GM12878 (cell line): ENCODE results near the gene OTULINL. TPM values are rescaled to one million over a fixed set of nuclear protein-coding genes. Genes with fewer than 3 reads are reported as not detected.

Experiments used
- ATAC-seq: fragments of 200-7000 bp; cut with Tn5 transposase; 3 replicates; pipeline ENCODE4 v1.9.1; 2020; ENCODE audit warnings: mild to moderate bottlenecking, moderate library complexity
- BruUV-seq: library from RNA; stranded (reverse); fragments of 400-500 nt; replicated peaks from 2 replicates; lab custom pipeline; 2021; lab: Mats Ljungman, UMichigan
- CTCF ChIA-PET: fragments of 300-600 bp; sonication (Branson Sonifier 250); formaldehyde crosslinking; extraction: SDS; loops from one replicate; lab custom pipeline; 2021; ENCODE audit warnings: inconsistent platforms; lab: Yijun Ruan, JAX
- POLR2A ChIA-PET: fragments of 350-600 bp; formaldehyde crosslinking; extraction: SDS; loops from one replicate; lab custom pipeline; 2021; ENCODE audit warnings: inconsistent platforms; lab: Charles Lee
- RAD21 ChIA-PET: fragments of 300-600 bp; sonication (Branson Sonifier 250); formaldehyde crosslinking; loops from one replicate; lab custom pipeline; 2023; ENCODE audit warnings: antibody characterized with exemption; ENCODE audit not compliant: unreplicated experiment; lab: Charles Lee
- SMC1A ChIA-PET: fragments of 300-600 bp; sonication (Branson Sonifier 250); formaldehyde crosslinking; loops from one replicate; lab custom pipeline; 2023; ENCODE audit not compliant: unreplicated experiment, uncharacterized antibody; lab: Charles Lee
- DNase-seq: peaks from one replicate; pipeline ENCODE4 v3.0.0-alpha.2; 2011; ENCODE audit warnings: low read depth, low spot score
- FAIRE-seq: peaks from 3 replicates; lab custom pipeline; 2011; peaks lifted over from hg19 to GRCh38; lab: Jason Lieb, UNC
- H2AFZ ChIP-seq: 2 replicates; pipeline ENCODE4 v1.6.0; 2011; ENCODE audit warnings: low read depth, low read length, control low read depth; ENCODE audit not compliant: control insufficient read depth
- H3K27ac ChIP-seq: 2 replicates; pipeline ENCODE4 v1.5.1; 2011; ENCODE audit warnings: control low read depth; ENCODE audit not compliant: control insufficient read depth, insufficient read depth
- H3K27me3 ChIP-seq, 2 experiments: replicated peaks in 1 of 2; 2 replicates each; pipeline versions ENCODE4 v1.6.0 to v1.6.1; 2011; ENCODE audit warnings: low read length in 1 of 2; ENCODE audit not compliant: control insufficient read depth in 2 of 2, insufficient read depth in 2 of 2
- H3K36me3 ChIP-seq, 2 experiments: 2 replicates each; pipeline ENCODE4 v1.5.1; 2011; ENCODE audit warnings: low read length in 1 of 2; ENCODE audit not compliant: control insufficient read depth in 2 of 2, insufficient read depth in 2 of 2
- H3K4me1 ChIP-seq: 2 replicates; pipeline ENCODE4 v1.6.1; 2011; ENCODE audit warnings: mild to moderate bottlenecking, low read length, moderate library complexity, mixed read lengths; ENCODE audit not compliant: control insufficient read depth, insufficient read depth
- H3K4me2 ChIP-seq: 2 replicates; pipeline ENCODE4 v1.6.0; 2011; ENCODE audit warnings: control low read depth; ENCODE audit not compliant: control insufficient read depth, insufficient read depth
- H3K4me3 ChIP-seq: fragments of 200-600 bp; sonication (generic); 2 replicates; pipeline ENCODE4 v1.5.1; 2016
- H3K79me2 ChIP-seq: 2 replicates; pipeline ENCODE4 v1.6.0; 2011; ENCODE audit warnings: low read length; ENCODE audit not compliant: control insufficient read depth, insufficient read depth
- H3K9ac ChIP-seq: 2 replicates; pipeline ENCODE4 v1.8.0; 2011; ENCODE audit warnings: low read length, control low read depth, mixed read lengths; ENCODE audit not compliant: control insufficient read depth, insufficient read depth
- H3K9me3 ChIP-seq: replicated peaks from 3 replicates; pipeline ENCODE4 v1.5.1; 2011; ENCODE audit warnings: mild to moderate bottlenecking, low read length; ENCODE audit not compliant: control insufficient read depth, insufficient read depth
- H4K20me1 ChIP-seq: 2 replicates; pipeline ENCODE4 v1.6.0; 2011; ENCODE audit not compliant: control insufficient read depth, insufficient read depth
- BCL11A ChIP-seq: IDR thresholded peaks from 2 replicates; pipeline ENCODE4 v1.6.1; 2011; ENCODE audit warnings: low read depth, low read length
- BHLHE40 ChIP-seq, 2 experiments: fragments of 450-650 bp in 1 of 2; IDR thresholded peaks; 2 replicates each; pipeline ENCODE4 v1.6.1; 2011 to 2017; ENCODE audit warnings: low read depth in 2 of 2, borderline replicate concordance in 1 of 2, improper control_type of control experiment in 1 of 2, low read length in 1 of 2, mild to moderate bottlenecking in 1 of 2
- BMI1 ChIP-seq: fragments of 450-650 bp; IDR thresholded peaks from 2 replicates; pipeline ENCODE4 v1.6.1; 2016; ENCODE audit warnings: mild to moderate bottlenecking, moderate library complexity, borderline replicate concordance
- CHD2 ChIP-seq: IDR thresholded peaks from 2 replicates; pipeline ENCODE4 v1.6.1; 2011; ENCODE audit warnings: low read depth, low read length, improper control_type of control experiment, borderline replicate concordance
- NFYB ChIP-seq: IDR thresholded peaks from 2 replicates; pipeline ENCODE4 v1.6.1; 2011; ENCODE audit warnings: low read depth, mild to moderate bottlenecking, low read length, improper control_type of control experiment, moderate library complexity; ENCODE audit not compliant: insufficient read depth
- RAD21 ChIP-seq: IDR thresholded peaks from 2 replicates; pipeline ENCODE4 v1.6.1; 2011; ENCODE audit warnings: mild to moderate bottlenecking, low read depth, low read length, moderate library complexity; ENCODE audit not compliant: insufficient read depth
- WRNIP1 ChIP-seq: IDR thresholded peaks from 2 replicates; pipeline ENCODE4 v1.6.1; 2011; ENCODE audit warnings: low read depth, low read length, improper control_type of control experiment, borderline replicate concordance
- ZNF24 ChIP-seq: fragments of 450-650 bp; IDR thresholded peaks from 2 replicates; pipeline ENCODE4 v1.6.1; 2017; ENCODE audit warnings: antibody characterized with exemption, mild to moderate bottlenecking
- WGBS: methylation state at CpG from one replicate; pipeline ENCODE4 v1.1.6; 2016; ENCODE audit warnings: low lambda C conversion rate; ENCODE audit not compliant: insufficient replicate concordance, insufficient coverage; ENCODE audit errors: missing lambda C conversion rate; 5-methylcytosine and 5-hydroxymethylcytosine counted together
- in situ Hi-C: fragments of 300-500 bp; cut with MboI; formaldehyde crosslinking; loops from 9 replicates; pipeline ENCODE4 v1.14.3; 2018; ENCODE audit warnings: mixed read lengths
- intact Hi-C: fragments of 100-400 bp; cut with micrococcal nuclease; formaldehyde crosslinking; loops from one replicate; pipeline ENCODE4 v1.14.2; 2022; ENCODE audit not compliant: unreplicated experiment
- polyA plus RNA-seq, 11 experiments: library from polyadenylated mRNA; depleted of rRNA in 4 of 11; unstranded in 6 of 11; stranded (reverse) in 5 of 11; fragments of >200 nt; fragmentation: Nextera tagmentation in 4 of 11; fragmentation: Illumina TruSeq in 1 of 11; extraction: Ambion mirVana in 4 of 11; extraction: Trizol in 1 of 11; gene quantifications; 1 replicate in 1 of 11; 2 replicates in 10 of 11; pipeline versions ENCODE4 v1.2.1 to v1.2.3, GENCODE V29; 2011 to 2016; ENCODE audit warnings: inconsistent platforms in 2 of 11, missing spikeins in 2 of 11, low read depth in 1 of 11
- total RNA-seq, 4 experiments: library from RNA; depleted of rRNA in 3 of 4; stranded (reverse); fragments of >200 nt in 3 of 4; fragmentation: Illumina TruSeq in 1 of 4; extraction: Trizol in 1 of 4; gene quantifications; 2 replicates each; pipeline versions ENCODE4 v1.2.1 to v1.2.3, GENCODE V29; 2013 to 2021
- TF ChIP-seq, protein P1 (sequence below): fragments of 450-650 bp; formaldehyde crosslinking; IDR thresholded peaks from 2 replicates; pipeline ENCODE4 v1.4.0; 2022; ENCODE audit warnings: mild to moderate bottlenecking, moderate library complexity
- TF ChIP-seq, protein P2 (sequence below): fragments of 450-650 bp; IDR thresholded peaks from 2 replicates; pipeline ENCODE4 v1.6.1; 2017; ENCODE audit warnings: mild to moderate bottlenecking, moderate library complexity
- TF ChIP-seq, protein P3 (sequence below): IDR thresholded peaks from 2 replicates; pipeline ENCODE4 v1.6.1; 2012; ENCODE audit warnings: low read depth, low read length, improper control_type of control experiment

The OTULINL gene
- total and polyA plus RNA-seq, 10 of the 15 experiments (the other 5 are each of a cell fraction or from before 2014, with no cell fraction given), result 0.60 to 4.7 (median 1.8) TPM

DNA sequence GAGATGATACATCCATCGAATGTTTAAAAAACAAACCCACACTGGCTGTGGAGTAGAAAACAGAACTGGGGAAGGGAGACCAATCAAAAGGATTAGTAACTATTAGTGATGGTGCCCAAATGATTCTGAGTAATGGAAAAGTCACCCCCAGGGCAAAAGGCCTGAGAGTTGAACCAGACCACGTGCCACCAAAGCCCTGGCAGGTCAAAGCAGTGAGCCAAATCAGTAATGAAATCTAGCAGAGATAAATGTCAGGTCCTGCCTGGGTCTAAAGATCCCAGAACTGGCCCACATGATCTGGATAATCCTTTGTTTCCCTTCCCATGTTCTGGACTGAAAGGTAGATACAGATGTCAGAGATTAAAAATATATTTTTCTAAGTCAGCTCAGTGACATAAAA is 9.4 kb downstream of the OTULINL start:
- no peaks in the 10 kb centered on the region for H3K9me3 ChIP-seq
- no peak overlapping the region for H3K9ac ChIP-seq
- RAD21 ChIA-PET, result no interaction called here
- SMC1A ChIA-PET, result interaction anchor here (0.6 to 1.2 kb wide), 2 partner anchors 46 to 489 kb away, joined by 3 to 5 read pairs; no protein-coding TSS in a partner anchor
- DNase-seq (no peak), FAIRE-seq (no peak), ATAC-seq (no peak)
- H3K4me1 ChIP-seq, result peaks cover 44% of the 10 kb centered on the region
- H3K36me3 ChIP-seq, result no peaks in the 10 kb centered on the region
- TF ChIP-seq CHD2 (no peak), RAD21 (no peak), NFYB (no peak), BMI1 (no peak), ZNF24 (no peak), BHLHE40 (IDR thresholded peaks at IDR 0.05; ENCODE audit: borderline replicate concordance in 1 of 2, low read depth in 2 of 2, low read length in 1 of 2) (no peak), WRNIP1 (no peak), BCL11A (no peak)
- TF ChIP-seq, protein P1, sequence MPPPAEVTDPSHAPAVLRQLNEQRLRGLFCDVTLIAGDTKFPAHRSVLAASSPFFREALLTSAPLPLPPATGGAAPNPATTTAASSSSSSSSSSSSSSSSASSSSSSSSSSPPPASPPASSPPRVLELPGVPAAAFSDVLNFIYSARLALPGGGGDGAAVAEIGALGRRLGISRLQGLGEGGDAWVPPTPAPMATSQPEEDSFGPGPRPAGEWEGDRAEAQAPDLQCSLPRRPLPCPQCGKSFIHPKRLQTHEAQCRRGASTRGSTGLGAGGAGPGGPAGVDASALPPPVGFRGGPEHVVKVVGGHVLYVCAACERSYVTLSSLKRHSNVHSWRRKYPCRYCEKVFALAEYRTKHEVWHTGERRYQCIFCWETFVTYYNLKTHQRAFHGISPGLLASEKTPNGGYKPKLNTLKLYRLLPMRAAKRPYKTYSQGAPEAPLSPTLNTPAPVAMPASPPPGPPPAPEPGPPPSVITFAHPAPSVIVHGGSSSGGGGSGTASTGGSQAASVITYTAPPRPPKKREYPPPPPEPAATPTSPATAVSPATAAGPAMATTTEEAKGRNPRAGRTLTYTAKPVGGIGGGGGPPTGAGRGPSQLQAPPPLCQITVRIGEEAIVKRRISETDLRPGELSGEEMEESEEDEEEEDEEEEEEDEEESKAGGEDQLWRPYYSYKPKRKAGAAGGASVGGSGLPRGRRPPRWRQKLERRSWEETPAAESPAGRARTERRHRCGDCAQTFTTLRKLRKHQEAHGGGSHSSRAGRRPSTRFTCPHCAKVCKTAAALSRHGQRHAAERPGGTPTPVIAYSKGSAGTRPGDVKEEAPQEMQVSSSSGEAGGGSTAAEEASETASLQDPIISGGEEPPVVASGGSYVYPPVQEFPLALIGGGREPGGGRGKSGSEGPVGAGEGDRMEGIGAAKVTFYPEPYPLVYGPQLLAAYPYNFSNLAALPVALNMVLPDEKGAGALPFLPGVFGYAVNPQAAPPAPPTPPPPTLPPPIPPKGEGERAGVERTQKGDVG, result no peak
- TF ChIP-seq, protein P2, sequence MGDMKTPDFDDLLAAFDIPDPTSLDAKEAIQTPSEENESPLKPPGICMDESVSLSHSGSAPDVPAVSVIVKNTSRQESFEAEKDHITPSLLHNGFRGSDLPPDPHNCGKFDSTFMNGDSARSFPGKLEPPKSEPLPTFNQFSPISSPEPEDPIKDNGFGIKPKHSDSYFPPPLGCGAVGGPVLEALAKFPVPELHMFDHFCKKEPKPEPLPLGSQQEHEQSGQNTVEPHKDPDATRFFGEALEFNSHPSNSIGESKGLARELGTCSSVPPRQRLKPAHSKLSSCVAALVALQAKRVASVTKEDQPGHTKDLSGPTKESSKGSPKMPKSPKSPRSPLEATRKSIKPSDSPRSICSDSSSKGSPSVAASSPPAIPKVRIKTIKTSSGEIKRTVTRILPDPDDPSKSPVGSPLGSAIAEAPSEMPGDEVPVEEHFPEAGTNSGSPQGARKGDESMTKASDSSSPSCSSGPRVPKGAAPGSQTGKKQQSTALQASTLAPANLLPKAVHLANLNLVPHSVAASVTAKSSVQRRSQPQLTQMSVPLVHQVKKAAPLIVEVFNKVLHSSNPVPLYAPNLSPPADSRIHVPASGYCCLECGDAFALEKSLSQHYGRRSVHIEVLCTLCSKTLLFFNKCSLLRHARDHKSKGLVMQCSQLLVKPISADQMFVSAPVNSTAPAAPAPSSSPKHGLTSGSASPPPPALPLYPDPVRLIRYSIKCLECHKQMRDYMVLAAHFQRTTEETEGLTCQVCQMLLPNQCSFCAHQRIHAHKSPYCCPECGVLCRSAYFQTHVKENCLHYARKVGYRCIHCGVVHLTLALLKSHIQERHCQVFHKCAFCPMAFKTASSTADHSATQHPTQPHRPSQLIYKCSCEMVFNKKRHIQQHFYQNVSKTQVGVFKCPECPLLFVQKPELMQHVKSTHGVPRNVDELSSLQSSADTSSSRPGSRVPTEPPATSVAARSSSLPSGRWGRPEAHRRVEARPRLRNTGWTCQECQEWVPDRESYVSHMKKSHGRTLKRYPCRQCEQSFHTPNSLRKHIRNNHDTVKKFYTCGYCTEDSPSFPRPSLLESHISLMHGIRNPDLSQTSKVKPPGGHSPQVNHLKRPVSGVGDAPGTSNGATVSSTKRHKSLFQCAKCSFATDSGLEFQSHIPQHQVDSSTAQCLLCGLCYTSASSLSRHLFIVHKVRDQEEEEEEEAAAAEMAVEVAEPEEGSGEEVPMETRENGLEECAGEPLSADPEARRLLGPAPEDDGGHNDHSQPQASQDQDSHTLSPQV, result no peak
- TF ChIP-seq, protein P3, sequence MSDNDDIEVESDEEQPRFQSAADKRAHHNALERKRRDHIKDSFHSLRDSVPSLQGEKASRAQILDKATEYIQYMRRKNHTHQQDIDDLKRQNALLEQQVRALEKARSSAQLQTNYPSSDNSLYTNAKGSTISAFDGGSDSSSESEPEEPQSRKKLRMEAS, result no peak
- 2% methylated on average over 2 of the region's 2 CpGs for WGBS
- no peaks in the 10 kb centered on the region for H3K27me3 ChIP-seq
- H3K4me3 ChIP-seq, result no peak overlapping the region
- H3K4me2 ChIP-seq, result no peak overlapping the region
- intact Hi-C loops (no loop called here), in situ Hi-C loops (no loop called here)
- peaks cover under 1% of the 10 kb centered on the region; the same call in 1 of the 2 replicates for H3K79me2 ChIP-seq
- no TSS peak for BruUV-seq
- H4K20me1 ChIP-seq, result no peaks in the 10 kb centered on the region
- no peak overlapping the region for H3K27ac ChIP-seq
- CTCF ChIA-PET, result interaction anchor here (0.6 kb wide), 1 partner anchor 131 kb away, joined by 3 read pairs; no protein-coding TSS in a partner anchor
- POLR2A ChIA-PET, result interaction anchor here (1.6 kb wide), 1 partner anchor 8 kb away, joined by 3 read pairs; no protein-coding TSS in a partner anchor
- no peak overlapping the region for H2AFZ ChIP-seq
